HG02571 (cell line): ENCODE results near the gene PTGER2.

Source experiments
- ATAC-seq: cut with Tn5 transposase; IDR thresholded peaks from one replicate; pipeline ENCODE4 v1.9.1; 2021; ENCODE audit warnings: mild to moderate bottlenecking, moderate library complexity; ENCODE audit not compliant: unreplicated experiment

PTGER2 gene

DNA sequence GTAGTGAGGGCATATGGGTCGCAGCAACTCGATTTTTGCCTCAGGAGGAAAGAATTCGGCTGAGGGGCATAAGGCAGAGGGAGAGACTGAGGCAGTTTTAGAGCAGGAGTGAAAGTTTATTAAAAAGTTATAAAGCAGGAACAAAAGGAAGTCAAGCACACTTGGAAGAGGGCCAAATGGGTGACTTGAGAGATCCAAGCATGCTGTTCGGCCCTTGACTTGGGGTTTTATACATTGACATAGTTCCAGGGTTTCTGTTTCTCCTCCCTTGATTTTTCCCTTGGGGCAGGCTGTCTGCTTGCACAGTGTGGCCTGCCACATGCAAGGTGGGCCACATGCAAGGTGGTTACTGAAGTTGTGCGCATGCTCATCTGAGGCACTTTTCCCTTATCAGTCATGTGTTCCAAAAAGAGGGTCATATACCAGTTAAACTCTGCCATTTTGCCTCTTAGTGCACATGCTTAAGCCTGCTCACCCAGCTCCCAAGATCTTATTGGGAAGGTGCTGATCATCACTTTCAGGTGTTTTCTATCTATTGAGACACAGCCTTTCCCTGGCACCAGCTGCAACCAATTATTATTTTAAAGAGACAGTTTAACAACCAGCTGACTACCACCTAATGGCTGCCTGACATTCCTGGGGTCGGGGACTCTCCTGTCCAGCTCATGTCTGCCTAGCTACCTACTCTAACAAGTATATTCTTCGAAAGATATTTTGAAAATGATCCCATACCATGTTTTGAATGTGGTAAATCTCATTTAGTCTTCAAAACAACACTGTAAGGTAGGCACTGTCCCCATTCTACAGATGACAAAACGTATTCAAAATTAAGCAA is 19.9 kb downstream of the PTGER2 start:
- ATAC-seq, result no peak

DNA sequence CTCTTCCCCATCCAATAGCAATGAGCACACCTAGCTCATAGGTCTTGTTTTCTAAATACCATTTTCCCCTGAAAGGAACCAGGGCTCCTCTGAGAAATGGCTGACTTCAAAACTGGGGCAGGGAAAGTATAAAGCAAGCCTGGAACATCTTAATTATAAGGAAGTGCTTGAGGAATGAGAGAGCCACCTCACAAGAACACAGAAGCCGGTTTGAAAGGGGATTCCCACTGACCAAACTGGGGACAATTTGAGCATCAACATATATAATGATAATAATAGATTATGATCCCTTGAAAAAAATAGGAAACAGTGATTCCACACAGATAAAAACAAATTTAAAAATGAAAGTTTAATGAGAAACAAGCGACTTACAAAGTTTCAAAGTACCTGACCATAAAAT is 22.1 kb downstream of the PTGER2 start:
- ATAC-seq, result no peak

DNA sequence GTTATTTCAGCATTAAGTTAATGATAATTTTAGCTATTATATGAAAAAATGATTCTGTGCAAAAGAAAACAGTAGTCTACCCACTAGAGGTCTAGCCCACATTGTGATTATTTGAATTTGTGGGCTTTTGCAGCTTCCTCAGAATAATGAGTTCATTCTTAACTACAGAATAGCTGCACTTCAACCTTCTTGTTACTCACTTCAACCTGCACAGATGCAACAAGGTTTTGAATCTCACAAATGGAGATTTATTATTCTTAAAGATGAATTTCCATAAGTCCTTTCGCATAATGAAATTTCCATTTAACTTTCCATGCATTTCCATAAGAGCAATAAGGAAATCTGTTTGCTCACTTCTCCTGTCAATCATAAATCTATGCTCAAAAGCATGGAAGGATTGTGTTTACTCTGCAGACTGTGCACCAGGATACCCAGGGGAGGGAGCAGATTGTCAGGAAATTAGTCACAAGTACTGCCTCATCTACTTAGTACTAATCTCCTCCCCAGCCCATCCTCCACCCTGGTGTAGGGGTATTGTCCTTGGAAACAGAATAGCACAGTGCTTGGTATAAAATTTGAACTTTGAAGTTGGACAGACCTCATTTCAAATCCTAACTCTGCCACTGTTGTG is 24.1 kb downstream of the PTGER2 start:
- no peak for ATAC-seq

DNA sequence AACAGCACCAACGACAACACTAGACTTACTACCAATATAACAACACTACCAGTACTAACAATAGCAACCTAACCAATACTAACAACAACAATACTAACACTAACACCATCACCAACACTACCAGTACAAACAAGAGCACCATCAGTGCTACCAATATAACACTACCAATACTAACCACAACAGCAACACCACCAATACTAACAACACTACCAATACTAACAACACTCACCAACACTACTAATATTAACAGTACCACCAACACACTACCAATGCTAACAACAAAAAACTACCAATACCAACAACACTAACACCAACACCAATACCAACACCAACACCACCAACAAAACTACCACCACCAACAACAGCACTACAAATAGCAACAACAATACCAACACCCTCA is 25.1 kb downstream of the PTGER2 start:
- no peak for ATAC-seq

DNA sequence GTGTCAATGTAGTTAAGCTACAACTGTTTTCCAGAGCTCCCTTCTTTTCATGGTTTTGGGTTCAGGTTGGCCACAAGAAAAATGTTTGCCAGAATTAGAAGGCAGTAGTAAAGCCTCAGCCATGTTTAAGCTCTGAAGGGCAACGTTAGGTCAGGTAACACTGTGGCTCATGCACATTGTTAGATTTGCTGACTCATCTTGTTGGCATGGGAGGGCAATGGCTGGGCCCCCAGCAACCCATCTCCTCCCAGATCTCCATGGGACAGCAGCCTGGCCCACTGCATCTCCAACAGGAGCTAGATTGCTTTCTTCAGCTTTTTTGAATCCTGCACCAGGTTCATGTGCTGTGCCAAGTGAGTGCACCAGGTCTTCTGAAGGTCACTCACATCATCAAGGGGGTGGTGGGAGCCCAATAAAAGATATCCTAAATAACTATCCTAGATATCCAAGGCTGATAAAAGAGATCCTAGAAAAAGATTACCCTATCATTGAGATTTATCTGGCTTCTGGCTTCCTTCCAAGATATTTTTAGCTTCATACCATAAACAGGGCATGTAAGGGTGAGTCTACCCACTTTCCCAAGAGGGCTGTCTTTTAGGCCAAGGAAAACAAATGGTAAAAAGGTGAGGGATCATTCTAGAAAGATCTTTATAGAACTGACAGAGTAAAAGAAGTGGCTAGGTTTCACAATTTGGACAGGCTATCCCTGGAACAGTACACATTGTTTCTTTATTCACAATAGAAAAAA is 28.9 kb downstream of the PTGER2 start:
- ATAC-seq, result no peak

DNA sequence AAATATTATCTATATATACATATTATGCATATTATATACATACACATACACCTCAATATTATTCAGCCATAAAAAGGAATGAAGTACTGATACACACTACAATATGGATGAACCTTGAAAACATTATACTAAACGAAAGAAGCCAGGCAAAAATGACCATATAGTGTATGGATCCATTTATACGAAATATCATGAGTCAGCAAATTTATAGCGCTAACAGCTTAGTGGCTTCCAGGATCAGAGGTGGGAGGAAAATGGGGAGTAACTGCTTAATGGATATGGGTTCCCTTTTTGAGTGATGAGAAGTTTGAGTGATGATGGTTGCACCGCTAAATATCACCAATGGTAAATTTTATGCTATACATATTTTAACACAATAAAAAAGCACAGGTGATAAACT is 32.7 kb downstream of the PTGER2 start:
- ATAC-seq, result no peak

DNA sequence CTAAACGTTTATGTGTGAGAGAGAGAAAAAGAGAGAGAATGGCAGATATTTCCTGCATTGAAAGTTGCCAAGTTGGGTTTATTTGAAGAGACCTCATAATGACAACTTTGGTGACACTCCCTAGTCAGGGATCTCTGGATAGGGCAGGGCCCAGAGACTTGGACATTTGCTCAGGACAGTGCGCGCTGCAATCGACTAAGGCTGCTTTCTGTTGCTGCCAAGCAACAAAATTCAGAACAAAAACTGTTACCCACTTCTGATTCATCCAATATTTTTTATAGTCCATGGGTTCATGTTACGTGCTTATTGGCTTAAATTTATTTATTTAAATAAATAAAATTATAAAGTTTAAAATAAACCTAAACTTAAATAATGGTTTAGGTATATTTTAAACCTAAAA is 34.2 kb downstream of the PTGER2 start:
- no peak for ATAC-seq

DNA sequence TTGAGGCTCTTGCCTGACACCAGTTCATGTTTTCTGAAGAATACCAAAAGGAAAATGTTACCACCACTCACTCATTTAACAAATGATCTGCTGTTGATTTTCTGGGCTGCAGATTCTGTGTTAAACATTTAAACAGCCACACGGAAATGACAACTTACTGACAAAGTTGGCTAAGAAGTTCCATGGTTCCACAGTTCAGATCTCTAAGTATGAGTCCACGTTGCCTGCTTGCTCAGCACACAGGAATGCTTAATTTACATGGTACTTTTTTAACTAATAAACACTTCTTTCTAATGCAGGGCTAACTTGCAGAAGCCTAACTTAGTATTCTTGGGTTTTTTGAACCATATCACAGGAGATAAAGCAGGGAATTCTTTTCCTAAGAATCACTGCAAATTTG is 34.7 kb downstream of the PTGER2 start:
- no peak for ATAC-seq

DNA sequence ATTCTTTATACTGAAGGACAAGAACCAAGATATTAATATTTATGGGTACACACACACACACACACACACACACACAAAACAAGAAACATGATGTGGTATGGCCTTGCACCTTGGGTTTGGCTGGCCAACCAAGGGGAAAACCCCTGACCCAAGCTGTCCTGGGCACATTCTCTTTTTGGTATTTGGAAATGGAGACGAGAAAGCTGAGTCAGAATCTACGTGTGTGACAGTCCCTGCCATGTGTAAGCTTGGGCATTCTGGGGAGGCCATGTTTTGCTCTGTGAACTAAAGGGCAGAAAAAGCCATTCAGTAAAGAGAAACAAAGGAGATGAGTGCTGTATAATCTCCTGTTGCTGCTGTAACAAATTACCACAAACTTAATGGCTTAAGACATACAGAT is 35.6 kb downstream of the PTGER2 start:
- no peak for ATAC-seq

DNA sequence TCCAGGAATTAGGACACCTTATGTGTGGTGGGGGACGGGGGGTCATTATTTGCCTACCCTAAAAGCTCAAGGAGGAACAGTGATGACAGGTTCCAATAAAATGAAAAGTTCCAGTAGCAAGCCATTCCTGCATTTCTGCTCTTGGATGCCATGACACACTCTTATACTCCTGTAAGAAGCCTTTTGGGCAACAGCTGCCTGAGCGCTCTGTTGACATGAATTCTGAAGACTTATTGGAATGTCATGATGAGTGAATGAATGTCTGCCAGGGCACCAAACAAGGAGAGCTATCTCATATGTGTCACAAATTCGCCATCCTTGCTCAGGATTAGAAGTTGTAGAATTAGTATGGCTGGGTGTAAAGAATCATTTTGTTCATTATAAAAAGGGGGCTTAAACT is 36.3 kb downstream of the PTGER2 start:
- no peak for ATAC-seq

DNA sequence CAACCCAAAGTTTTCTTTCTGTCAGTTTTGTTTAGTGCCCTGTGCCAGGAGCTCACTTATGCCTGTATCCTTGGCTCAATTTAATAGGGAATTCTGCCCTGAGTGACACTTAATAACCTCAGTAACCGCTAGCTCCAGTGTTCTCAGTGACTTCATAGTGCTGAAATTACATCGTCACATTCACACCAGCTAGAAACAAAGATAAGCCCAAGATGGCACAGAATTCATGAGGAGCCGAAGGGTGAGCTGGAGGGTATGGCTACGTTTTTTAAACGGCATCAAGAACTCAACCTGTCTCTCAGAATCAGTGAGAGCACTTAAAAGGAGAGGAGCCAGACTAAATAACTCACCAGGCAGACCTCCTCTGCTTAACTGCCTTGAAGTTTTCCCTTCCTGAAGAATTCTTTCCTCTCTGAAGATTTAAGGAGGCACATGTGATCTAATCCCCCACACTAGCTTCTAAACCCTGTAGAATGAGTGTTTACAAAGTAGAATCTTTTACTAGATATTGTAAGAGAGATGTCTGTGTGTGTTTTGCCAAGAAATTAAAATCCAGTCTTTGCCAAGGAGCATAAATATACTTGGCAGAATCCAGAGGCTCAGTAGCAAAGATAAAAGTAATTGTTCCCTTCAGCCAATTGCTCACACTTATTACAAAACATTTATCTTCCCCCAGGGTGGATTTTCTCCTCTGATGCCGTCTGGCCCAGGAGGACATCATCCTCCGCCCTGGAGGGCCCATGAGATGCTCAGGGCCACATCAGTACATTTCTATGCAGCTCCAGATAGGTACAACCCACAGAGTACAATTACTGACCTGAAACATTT is 37.3 kb downstream of the PTGER2 start:
- ATAC-seq, result no peak

DNA sequence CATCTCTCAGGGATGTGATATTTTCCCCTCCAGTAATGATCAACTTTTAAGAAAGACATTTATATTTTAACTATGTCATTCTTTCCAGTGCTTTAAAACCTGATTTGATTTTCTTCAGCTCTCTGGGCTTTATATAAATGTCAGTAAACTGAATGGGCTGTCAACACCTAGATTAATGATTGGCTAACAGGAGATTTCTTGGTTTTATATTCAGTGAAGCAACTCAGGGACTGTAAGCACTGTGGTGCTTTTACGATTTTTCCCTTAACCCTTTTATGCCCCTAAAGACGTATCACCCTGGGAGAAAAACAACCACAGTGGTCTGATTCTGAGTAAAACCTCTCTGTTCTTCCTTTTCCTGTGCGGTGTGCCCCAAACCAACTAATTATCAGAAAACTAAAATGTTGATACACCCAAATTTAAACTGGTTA is 38.0 kb downstream of the PTGER2 start:
- no peak for ATAC-seq

DNA sequence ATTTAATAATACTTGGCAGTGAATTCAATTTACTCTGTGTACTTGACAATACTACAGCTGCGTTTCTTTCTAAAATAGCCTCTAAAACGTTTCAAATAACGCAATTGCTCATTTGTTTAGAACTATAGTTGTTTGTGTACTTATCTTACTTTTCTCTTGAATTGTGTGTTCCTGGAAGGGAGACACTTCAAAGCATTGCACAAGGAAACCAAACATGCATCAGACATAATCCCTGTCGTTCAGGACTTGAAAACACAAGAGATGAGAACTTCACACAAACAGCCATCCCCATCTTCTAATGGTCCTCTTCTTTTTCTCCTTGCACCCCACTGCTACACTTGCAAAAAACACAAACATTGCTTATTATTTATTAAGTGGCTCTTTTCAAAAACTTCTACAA is 38.5 kb downstream of the PTGER2 start:
- ATAC-seq, result no peak

DNA sequence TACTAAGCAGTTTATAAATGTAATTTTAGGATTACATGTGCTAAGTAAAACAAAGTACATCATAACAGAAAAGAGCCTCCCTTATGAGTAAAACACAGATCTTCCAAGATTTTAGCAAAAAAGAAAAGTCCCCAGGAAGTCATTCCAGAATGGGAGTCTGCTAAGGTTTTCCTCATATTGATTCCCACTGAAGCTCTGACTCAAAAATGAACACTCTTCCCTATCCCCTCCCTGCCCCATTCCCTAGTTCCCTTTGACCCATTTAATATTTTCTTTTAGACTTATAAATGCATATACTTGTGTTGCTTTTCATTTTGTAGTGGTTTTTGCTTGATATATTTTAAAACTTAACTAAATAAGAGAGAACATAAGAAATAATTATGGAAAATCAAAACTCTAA is 40.1 kb downstream of the PTGER2 start:
- no peak for ATAC-seq

DNA sequence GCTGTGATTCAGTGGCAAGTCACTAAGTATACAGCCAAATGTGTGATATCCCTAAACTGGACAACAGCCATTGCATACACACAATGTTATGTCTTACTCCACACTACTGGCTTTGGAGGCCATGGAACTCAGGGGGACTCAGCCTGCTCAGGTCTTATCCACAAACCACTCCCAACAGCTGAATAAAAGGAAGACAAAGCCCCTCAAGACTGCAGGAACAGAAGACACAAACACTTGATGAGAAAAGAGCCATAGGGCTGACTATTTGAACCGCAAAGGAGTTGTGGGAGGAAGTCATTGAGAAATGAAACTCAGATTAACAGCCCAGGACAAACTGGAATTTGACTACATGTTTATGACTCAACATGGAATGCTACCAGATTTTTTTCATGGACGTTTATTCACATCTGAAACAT is 40.9 kb downstream of the PTGER2 start:
- no peak for ATAC-seq

DNA sequence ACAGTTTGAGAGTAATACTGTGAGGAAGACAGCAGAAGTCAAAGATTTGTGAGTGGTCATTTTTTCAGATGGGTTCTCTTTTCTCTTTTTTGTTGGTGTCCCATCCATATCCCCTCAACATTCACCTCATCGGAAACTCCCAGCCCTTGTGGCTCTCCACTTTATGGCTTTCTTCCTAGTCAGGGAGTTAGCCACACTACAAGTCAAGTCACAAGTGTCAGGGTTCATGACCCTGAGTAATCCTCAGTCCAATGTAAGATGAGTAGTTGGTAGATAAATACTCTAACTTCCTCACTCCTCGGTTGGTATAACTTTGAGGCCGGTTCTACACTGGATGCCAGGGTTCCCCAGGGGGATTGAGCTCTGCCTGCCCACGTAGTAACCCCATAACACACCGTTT is 41.4 kb downstream of the PTGER2 start:
- ATAC-seq, result no peak

DNA sequence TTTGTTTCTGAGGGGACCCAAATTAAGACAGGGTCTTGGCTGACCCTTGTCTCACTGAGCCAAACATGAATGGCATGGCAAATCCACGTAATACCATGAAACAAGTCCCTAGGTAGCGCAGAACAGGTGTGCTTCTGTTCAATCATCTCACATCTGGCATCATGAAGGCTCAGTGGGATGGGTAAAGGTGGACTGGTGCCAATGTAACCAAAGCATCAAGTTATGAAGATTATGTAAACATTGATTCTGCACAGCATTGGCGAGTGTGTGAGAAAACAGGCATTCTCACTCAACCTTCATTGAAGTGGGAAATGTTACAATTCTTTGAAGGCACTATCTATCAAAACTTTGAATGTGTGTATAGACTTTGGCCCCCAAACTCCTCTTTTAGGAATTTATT is 41.9 kb downstream of the PTGER2 start:
- ATAC-seq, result no peak

DNA sequence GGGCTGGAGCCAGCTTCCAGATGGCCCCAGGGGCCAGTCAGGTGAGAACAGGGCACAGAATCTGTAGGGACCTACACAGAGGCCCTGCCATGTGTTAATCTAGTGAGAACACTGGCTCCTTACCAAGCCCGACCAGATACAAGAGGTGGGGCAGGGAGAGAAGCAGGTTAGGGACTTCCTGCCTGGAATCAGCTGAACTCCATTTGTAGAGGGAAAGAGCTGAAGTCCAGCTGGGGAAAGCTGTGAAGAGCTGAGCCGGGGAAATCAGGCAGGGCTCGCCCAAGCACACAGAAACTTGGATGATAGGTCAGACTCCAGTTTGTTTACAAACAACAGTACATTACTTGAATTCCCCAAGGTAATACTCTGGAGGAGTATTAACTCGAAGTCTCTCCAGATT is 46.7 kb downstream of the PTGER2 start:
- no peak for ATAC-seq

DNA sequence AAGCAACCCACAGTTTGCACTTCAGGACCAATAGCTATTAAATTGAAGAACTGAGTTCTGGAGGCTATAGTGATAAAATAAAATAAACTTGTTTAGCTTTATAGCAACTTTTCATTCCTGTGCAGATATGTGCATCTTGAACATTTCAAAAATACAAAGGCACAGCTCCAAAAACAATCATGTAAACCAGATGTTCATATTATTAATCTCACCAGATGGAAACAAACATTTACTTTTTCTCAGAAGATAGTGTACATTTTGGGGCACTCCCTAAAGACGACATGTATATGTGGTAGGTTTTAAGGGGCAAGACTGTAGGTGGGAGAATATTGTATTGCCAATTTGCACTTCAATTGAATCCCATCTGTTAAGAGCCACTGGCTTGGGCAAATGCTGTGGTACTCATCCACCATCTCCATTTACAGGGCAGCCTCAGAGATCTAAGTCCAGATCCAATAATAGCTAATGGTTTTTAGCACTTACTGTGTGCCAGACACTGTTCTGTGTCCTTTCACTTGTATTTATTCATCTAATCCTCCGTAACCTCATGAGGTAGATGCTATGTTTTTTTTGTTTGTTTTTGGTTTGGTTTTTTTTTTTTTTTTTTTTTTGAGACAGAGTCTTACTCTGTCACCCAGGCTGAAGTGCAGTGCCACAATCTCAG is 49.1 kb downstream of the PTGER2 start:
- no peak for ATAC-seq

DNA sequence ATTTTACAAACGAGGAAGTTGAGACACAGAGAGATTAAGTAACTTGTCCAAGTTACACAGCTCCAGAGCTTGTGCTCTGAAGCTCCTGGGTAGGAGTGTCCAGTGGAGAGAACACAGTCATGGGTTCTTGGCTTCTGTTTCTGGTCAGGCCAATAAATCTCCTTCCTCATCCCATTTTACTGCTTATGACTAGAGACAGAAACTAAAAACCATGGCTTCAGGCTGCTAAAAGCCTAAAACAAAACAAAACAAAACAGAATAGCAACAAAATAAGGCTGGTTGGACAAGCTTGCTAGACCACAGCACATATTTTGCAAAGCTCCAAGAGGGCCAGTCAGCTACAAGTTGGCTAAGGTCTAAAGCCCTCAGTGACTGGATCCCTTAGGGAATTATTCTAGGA is 49.8 kb downstream of the PTGER2 start:
- ATAC-seq, result no peak

DNA sequence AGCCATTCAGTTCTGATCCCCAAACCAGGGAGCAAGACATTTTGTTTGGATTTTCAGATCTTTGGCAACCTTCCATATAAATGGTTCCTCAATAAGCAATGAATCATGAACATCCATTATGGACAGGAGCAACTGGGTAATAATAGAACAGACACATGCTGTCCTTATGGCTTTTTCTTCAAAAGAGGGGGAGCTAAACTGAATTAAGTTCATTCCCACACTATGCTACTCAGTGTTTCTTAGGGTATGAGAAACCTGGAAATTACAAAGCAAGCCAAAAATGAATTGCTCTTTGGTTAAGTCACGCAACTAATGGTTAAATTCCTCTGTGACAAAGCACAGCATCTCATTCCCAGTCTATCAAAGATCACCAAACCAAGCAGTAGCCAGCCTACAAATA is 51.0 kb downstream of the PTGER2 start:
- no peak for ATAC-seq
